HepG2 (cell line): ENCODE results near the gene AUTS2.

Source experiments
- JUN ChIP-seq: sonication (generic); formaldehyde crosslinking; IDR thresholded peaks from 2 replicates; pipeline ENCODE4 v1.4.0; 2020; ENCODE audit warnings: mild to moderate bottlenecking, missing genetic modification reagents
- JUNB ChIP-seq: sonication (generic); formaldehyde crosslinking; IDR thresholded peaks from 2 replicates; pipeline ENCODE4 v1.8.0; 2022; ENCODE audit warnings: missing genetic modification reagents, mild to moderate bottlenecking, borderline replicate concordance
- JUND ChIP-seq: sonication (generic); formaldehyde crosslinking; IDR thresholded peaks from 2 replicates; pipeline ENCODE4 v1.8.0; 2022; ENCODE audit warnings: mild to moderate bottlenecking, missing genetic modification reagents
- KDM5A ChIP-seq: fragments of 200-600 bp; sonication (generic); IDR thresholded peaks from 2 replicates; pipeline ENCODE4 v1.7.0; 2018; ENCODE audit warnings: antibody characterized with exemption, mild to moderate bottlenecking, low read length, borderline replicate concordance
- KLF11 ChIP-seq: IDR thresholded peaks from 2 replicates; pipeline ENCODE4 v1.6.1; 2016; ENCODE audit warnings: missing compliant biosample characterization
- POLR2AphosphoS5 ChIP-seq: IDR thresholded peaks from 2 replicates; pipeline ENCODE4 v1.6.1; 2012; ENCODE audit warnings: low read depth, low read length
- TAF1 ChIP-seq: sonication (generic); formaldehyde crosslinking; IDR thresholded peaks from 2 replicates; pipeline ENCODE4 v1.4.0; 2020; ENCODE audit warnings: missing genetic modification reagents
- TBL1XR1 ChIP-seq: fragments of 150-350 bp; IDR thresholded peaks from 2 replicates; pipeline ENCODE4 v1.6.1; 2014; ENCODE audit warnings: borderline replicate concordance, low read length; ENCODE audit not compliant: partially characterized antibody
- ZNF317 ChIP-seq: sonication (generic); formaldehyde crosslinking; IDR thresholded peaks from 2 replicates; pipeline ENCODE4 v1.5.0; 2020; ENCODE audit warnings: mild to moderate bottlenecking, missing genetic modification reagents
- ZNF589 ChIP-seq: sonication (generic); formaldehyde crosslinking; conservative IDR thresholded peaks from 2 replicates; pipeline ENCODE4 v1.8.0; 2022; ENCODE audit warnings: mild to moderate bottlenecking, moderate library complexity, missing genetic modification reagents
- TF ChIP-seq, protein P1 (sequence below): IDR thresholded peaks from 2 replicates; pipeline ENCODE4 v1.6.1; 2016; ENCODE audit warnings: low read depth
- TF ChIP-seq, protein P2 (sequence below): IDR thresholded peaks from 2 replicates; pipeline ENCODE4 v1.6.1; 2016
- TF ChIP-seq, protein P3 (sequence below), 2 experiments: IDR thresholded peaks; 2 replicates each; pipeline ENCODE4 v1.6.1; 2011 to 2012; ENCODE audit warnings: low read length in 2 of 2, borderline replicate concordance in 1 of 2, low read depth in 1 of 2, mild to moderate bottlenecking in 1 of 2, moderate library complexity in 1 of 2
- TF ChIP-seq, protein P4 (sequence below): sonication (generic); formaldehyde crosslinking; IDR thresholded peaks from 2 replicates; pipeline ENCODE4 v1.5.0; 2020; ENCODE audit warnings: mild to moderate bottlenecking, missing genetic modification reagents, moderate library complexity

DNA sequence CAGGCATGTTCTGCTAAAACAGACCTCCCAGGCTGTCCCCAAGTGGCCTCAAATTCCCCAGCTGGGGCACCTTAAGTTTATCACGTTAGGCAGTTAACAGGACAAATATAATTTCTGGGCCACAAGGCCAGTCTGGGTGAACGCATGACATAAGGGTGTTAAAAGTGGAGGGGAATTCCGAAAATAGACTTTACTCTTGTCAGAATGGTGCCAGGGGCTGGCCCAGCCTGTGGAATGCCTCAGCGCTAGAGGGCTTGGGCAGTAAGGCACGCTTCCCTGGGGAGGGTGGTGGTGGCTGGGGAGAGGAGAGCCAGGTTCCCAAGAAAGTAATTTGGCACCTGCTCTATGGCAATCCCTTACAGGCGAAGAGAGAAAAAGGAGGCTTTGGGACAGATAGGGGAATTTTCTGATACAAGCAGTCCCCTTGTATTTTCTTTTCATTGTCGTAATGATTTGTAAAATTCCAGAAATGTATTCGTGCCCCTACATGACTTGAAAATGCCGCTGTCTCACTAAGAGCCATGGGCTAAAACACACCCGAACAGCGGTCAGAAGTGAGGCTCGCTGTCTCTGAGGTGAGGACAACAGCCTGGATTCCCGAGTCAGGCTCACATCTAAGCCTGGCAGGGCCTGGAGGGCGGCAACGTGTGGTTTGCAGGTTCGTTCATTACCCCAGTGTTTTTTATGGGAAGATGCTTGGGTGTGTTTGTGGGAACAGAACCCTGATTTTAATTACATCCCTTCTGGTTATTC is 1070.5 kb downstream of the AUTS2 start:
- TF ChIP-seq, protein P1, sequence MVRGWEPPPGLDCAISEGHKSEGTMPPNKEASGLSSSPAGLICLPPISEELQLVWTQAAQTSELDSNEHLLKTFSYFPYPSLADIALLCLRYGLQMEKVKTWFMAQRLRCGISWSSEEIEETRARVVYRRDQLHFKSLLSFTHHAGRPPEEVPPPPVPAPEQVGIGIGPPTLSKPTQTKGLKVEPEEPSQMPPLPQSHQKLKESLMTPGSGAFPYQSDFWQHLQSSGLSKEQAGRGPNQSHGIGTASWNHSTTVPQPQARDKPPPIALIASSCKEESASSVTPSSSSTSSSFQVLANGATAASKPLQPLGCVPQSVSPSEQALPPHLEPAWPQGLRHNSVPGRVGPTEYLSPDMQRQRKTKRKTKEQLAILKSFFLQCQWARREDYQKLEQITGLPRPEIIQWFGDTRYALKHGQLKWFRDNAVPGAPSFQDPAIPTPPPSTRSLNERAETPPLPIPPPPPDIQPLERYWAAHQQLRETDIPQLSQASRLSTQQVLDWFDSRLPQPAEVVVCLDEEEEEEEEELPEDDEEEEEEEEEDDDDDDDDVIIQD (CRISPR knock-in tag) = no peak
- TF ChIP-seq TAF1 (no peak), JUND (CRISPR knock-in tag) (no peak), ZNF317 (no peak), KLF11 (CRISPR knock-in tag) (no peak), JUN (CRISPR knock-in tag) (no peak), ZNF589 (CRISPR knock-in tag) (no peak), KDM5A (no peak), TBL1XR1 (no peak), JUNB (CRISPR knock-in tag) (no peak), POLR2AphosphoS5 (no peak)
- TF ChIP-seq, protein P2, sequence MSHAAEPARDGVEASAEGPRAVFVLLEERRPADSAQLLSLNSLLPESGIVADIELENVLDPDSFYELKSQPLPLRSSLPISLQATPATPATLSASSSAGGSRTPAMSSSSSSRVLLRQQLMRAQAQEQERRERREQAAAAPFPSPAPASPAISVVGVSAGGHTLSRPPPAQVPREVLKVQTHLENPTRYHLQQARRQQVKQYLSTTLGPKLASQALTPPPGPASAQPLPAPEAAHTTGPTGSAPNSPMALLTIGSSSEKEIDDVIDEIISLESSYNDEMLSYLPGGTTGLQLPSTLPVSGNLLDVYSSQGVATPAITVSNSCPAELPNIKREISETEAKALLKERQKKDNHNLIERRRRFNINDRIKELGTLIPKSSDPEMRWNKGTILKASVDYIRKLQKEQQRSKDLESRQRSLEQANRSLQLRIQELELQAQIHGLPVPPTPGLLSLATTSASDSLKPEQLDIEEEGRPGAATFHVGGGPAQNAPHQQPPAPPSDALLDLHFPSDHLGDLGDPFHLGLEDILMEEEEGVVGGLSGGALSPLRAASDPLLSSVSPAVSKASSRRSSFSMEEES = no peak
- TF ChIP-seq, protein P3, sequence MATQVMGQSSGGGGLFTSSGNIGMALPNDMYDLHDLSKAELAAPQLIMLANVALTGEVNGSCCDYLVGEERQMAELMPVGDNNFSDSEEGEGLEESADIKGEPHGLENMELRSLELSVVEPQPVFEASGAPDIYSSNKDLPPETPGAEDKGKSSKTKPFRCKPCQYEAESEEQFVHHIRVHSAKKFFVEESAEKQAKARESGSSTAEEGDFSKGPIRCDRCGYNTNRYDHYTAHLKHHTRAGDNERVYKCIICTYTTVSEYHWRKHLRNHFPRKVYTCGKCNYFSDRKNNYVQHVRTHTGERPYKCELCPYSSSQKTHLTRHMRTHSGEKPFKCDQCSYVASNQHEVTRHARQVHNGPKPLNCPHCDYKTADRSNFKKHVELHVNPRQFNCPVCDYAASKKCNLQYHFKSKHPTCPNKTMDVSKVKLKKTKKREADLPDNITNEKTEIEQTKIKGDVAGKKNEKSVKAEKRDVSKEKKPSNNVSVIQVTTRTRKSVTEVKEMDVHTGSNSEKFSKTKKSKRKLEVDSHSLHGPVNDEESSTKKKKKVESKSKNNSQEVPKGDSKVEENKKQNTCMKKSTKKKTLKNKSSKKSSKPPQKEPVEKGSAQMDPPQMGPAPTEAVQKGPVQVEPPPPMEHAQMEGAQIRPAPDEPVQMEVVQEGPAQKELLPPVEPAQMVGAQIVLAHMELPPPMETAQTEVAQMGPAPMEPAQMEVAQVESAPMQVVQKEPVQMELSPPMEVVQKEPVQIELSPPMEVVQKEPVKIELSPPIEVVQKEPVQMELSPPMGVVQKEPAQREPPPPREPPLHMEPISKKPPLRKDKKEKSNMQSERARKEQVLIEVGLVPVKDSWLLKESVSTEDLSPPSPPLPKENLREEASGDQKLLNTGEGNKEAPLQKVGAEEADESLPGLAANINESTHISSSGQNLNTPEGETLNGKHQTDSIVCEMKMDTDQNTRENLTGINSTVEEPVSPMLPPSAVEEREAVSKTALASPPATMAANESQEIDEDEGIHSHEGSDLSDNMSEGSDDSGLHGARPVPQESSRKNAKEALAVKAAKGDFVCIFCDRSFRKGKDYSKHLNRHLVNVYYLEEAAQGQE (IDR thresholded peaks at IDR 0.05; ENCODE audit: borderline replicate concordance in 1 of 2, low read depth in 1 of 2, low read length in 2 of 2) = no peak
- TF ChIP-seq, protein P4, sequence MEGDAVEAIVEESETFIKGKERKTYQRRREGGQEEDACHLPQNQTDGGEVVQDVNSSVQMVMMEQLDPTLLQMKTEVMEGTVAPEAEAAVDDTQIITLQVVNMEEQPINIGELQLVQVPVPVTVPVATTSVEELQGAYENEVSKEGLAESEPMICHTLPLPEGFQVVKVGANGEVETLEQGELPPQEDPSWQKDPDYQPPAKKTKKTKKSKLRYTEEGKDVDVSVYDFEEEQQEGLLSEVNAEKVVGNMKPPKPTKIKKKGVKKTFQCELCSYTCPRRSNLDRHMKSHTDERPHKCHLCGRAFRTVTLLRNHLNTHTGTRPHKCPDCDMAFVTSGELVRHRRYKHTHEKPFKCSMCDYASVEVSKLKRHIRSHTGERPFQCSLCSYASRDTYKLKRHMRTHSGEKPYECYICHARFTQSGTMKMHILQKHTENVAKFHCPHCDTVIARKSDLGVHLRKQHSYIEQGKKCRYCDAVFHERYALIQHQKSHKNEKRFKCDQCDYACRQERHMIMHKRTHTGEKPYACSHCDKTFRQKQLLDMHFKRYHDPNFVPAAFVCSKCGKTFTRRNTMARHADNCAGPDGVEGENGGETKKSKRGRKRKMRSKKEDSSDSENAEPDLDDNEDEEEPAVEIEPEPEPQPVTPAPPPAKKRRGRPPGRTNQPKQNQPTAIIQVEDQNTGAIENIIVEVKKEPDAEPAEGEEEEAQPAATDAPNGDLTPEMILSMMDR (CRISPR knock-in tag) = no peak
